Measurements from ENCODE around the gene SLC10A4.

Gene SLC10A4

GRCh38 chr4:48504026-48504330 is 20.8 kb downstream of the SLC10A4 start:
- TF ChIP-seq CTCF (conservative IDR thresholded peaks at IDR 0.05; ENCODE audit: low read depth) = no peak
- CTCF ChIA-PET = no interaction called here
- DNase-seq (ENCODE audit: low spot score) = no peak
- H3K27ac ChIP-seq = no peak overlapping the region
- POLR2A ChIA-PET (ENCODE audit: low non-redundant PET) = no interaction called here

- no peak for TF ChIP-seq CTCF (conservative IDR thresholded peaks at IDR 0.05; ENCODE audit: low read depth)
- CTCF ChIA-PET = no interaction called here
- H3K27ac ChIP-seq = no peak overlapping the region
- no peak for DNase-seq (ENCODE audit: low spot score)
- POLR2A ChIA-PET (ENCODE audit: low non-redundant PET) = no interaction called here
Measured at GRCh38 chr4:48504352-48504751, 21.2 kb downstream of the SLC10A4 start.

- POLR2A ChIA-PET (ENCODE audit: low non-redundant PET) = no interaction called here
- no peak for TF ChIP-seq CTCF (conservative IDR thresholded peaks at IDR 0.05; ENCODE audit: low read depth)
- H3K27ac ChIP-seq = no peak overlapping the region
- CTCF ChIA-PET = no interaction called here
- DNase-seq (ENCODE audit: low spot score) = no peak
Measured at GRCh38 chr4:48506716-48507115, 23.6 kb downstream of the SLC10A4 start.

- CTCF ChIA-PET = no interaction called here
- no peak for TF ChIP-seq CTCF (conservative IDR thresholded peaks at IDR 0.05; ENCODE audit: low read depth)
- DNase-seq (ENCODE audit: low spot score) = no peak
- no peak overlapping the region for H3K27ac ChIP-seq
- POLR2A ChIA-PET (ENCODE audit: low non-redundant PET) = no interaction called here
Measured at GRCh38 chr4:48509543-48509942, 26.4 kb downstream of the SLC10A4 start.

GRCh38 chr4:48518143-48518542 is 35.0 kb downstream of the SLC10A4 start:
- DNase-seq (ENCODE audit: low spot score) = no peak
- POLR2A ChIA-PET (ENCODE audit: low non-redundant PET) = no interaction called here
- TF ChIP-seq CTCF (conservative IDR thresholded peaks at IDR 0.05; ENCODE audit: low read depth) = no peak
- H3K27ac ChIP-seq = no peak overlapping the region
- CTCF ChIA-PET = no interaction called here

- ChIA-PET CTCF (no interaction called here), POLR2A (ENCODE audit: low non-redundant PET) (no interaction called here)
Measured at GRCh38 chr4:48526406-48526805, 43.3 kb downstream of the SLC10A4 start.

More at GRCh38 chr4:48526406-48526805, 43.3 kb downstream of the SLC10A4 start:
- no peak for TF ChIP-seq CTCF (conservative IDR thresholded peaks at IDR 0.05; ENCODE audit: low read depth)
- no peak overlapping the region for H3K27ac ChIP-seq
- no peak for DNase-seq (ENCODE audit: low spot score)

Measured in RWPE1 (cell line).